Measurements from ENCODE around the gene TRIM74.

The TRIM74 gene

GRCh38 chr7:72924733-72925545 is 44.3 kb downstream of the TRIM74 start, which contains the start of gene POM121:
TSS of gene POM121 (plus strand) at chr7:72925095. CDS start at chr7:72925122, 27 bp downstream.
- peak within 1 kb of the TSS; percentile 51 for H3K27ac ChIP-seq (ENCODE audit: extremely low read depth, low read depth, low read length)
- peak within 1 kb of the TSS; percentile 82 for H3K4me3 ChIP-seq (ENCODE audit: low read depth, low read length)
- H3K9me3 ChIP-seq (ENCODE audit: control insufficient read depth, insufficient read depth, low read depth, low read length) = no peaks in the 10 kb centered on the region
- CTCF ChIA-PET = no interaction called here
- POLR2A ChIA-PET = no interaction called here
- H3K36me3 ChIP-seq (ENCODE audit: control insufficient read depth in 2 of 2, insufficient read depth in 1 of 2, low read length in 2 of 2) = peaks cover 34 to 41% of the 10 kb centered on the region in 2 experiments
- peaks cover 4% of the 10 kb centered on the region; the same call in 1 of the 2 replicates for H3K4me1 ChIP-seq (ENCODE audit: control insufficient read depth, insufficient read depth, low read length)
- TF ChIP-seq ZFP69B (tag by site-specific recombination; IDR thresholded peaks at IDR 0.05) (no peak), ZNF544 (tag by site-specific recombination; IDR thresholded peaks at IDR 0.05) (no peak), ZNF324 (tag by site-specific recombination; IDR thresholded peaks at IDR 0.05) (0 out of 2 replicates have a peak, but pooled peaks have one; percentile 21), PRDM10 (tag by site-specific recombination; IDR thresholded peaks at IDR 0.05) (0 out of 2 replicates have a peak, but pooled peaks have one; percentile 30), ZNF394 (tag by site-specific recombination; IDR thresholded peaks at IDR 0.05; ENCODE audit: borderline replicate concordance) (no peak), ZBTB10 (tag by site-specific recombination; IDR thresholded peaks at IDR 0.05) (0 out of 2 replicates have a peak, but pooled peaks have one; percentile 52), ZNF658 (tag by site-specific recombination; IDR thresholded peaks at IDR 0.05) (no peak), ZNF354C (tag by site-specific recombination; IDR thresholded peaks at IDR 0.05; ENCODE audit: borderline replicate concordance, low read depth) (no peak), ZNF239 (tag by site-specific recombination; IDR thresholded peaks at IDR 0.05) (no peak), ZSCAN18 (tag by site-specific recombination; IDR thresholded peaks at IDR 0.05) (no peak), ZNF211 (tag by site-specific recombination; IDR thresholded peaks at IDR 0.05; ENCODE audit: low read depth) (no peak), ZNF677 (tag by site-specific recombination; IDR thresholded peaks at IDR 0.05) (no peak), KLF8 (tag by site-specific recombination; IDR thresholded peaks at IDR 0.05) (peak; percentile 63), ZNF473 (tag by site-specific recombination; IDR thresholded peaks at IDR 0.05) (no peak), ZNF558 (tag by site-specific recombination; IDR thresholded peaks at IDR 0.05) (no peak), ZNF138 (tag by site-specific recombination; IDR thresholded peaks at IDR 0.05; ENCODE audit: borderline replicate concordance) (no peak), EGR2 (tag by site-specific recombination; IDR thresholded peaks at IDR 0.05; ENCODE audit: low read depth) (no peak), ZBTB44 (tag by site-specific recombination; IDR thresholded peaks at IDR 0.05) (no peak), ZNF26 (tag by site-specific recombination; IDR thresholded peaks at IDR 0.05) (no peak), ZNF423 (tag by site-specific recombination; IDR thresholded peaks at IDR 0.05) (no peak), ZBTB6 (tag by site-specific recombination; IDR thresholded peaks at IDR 0.05) (no peak), SCRT1 (tag by site-specific recombination; IDR thresholded peaks at IDR 0.05; ENCODE audit: borderline replicate concordance) (no peak), BCL6B (tag by site-specific recombination; IDR thresholded peaks at IDR 0.05) (no peak)

Measured in HEK293 (cell line).